Measurements from ENCODE around the gene GADD45B. TPM values are rescaled to one million over a fixed set of nuclear protein-coding genes. Genes with fewer than 3 reads are reported as not detected.

GADD45B gene
- total and polyA plus RNA-seq, 2 donors (not counting 3 experiments of a cell fraction or from before 2014, with no cell fraction given), result 61.3 to 267 TPM

- Histone ChIP-seq H3K4me2 (ENCODE audit: insufficient read depth, low read length) (no peak overlapping the region), H3K79me2 (ENCODE audit: control insufficient read depth, insufficient read depth, low read length) (peaks cover 78% of the 10 kb centered on the region), H3K27ac (ENCODE audit: insufficient read depth, low read depth, low read length) (no peak overlapping the region), H2AFZ (ENCODE audit: low read depth, low read length) (no peak overlapping the region), H3K9me3 (replicated peaks; ENCODE audit: control insufficient read depth, insufficient read depth, low read length) (no peaks in the 10 kb centered on the region), H3K4me3 (replicated peaks in 1 of 3; ENCODE audit: insufficient read depth in 1 of 3, low read depth in 1 of 3, low read length in 3 of 3) (no peak overlapping the region), H3K9ac (replicated peaks; ENCODE audit: extremely low read depth, insufficient read depth, low read length) (no peak overlapping the region), H3K36me3 (ENCODE audit: control insufficient read depth in 2 of 2, extremely low read depth in 1 of 2, insufficient read depth in 2 of 2, low read length in 2 of 2) (peaks cover 0 to 16% of the 10 kb centered on the region in 2 experiments), H3K9me1 (replicated peaks; ENCODE audit: control insufficient read depth, extremely low read depth, insufficient read depth, low read length) (no peaks in the 10 kb centered on the region), H3K27me3 (ENCODE audit: control insufficient read depth in 2 of 2, insufficient read depth in 2 of 2, low read length in 2 of 2) (no peaks in the 10 kb centered on the region), H3K4me1 (ENCODE audit: control insufficient read depth, extremely low read depth, insufficient read depth, low read length) (no peaks in the 10 kb centered on the region), H4K20me1 (replicated peaks; ENCODE audit: control insufficient read depth, extremely low read depth, insufficient read depth, low read length) (no peaks in the 10 kb centered on the region)
- no peak for TF ChIP-seq JUN (IDR thresholded peaks at IDR 0.05; ENCODE audit: borderline replicate concordance, insufficient read depth, insufficient read length, low read depth)
- TF ChIP-seq, protein P1, sequence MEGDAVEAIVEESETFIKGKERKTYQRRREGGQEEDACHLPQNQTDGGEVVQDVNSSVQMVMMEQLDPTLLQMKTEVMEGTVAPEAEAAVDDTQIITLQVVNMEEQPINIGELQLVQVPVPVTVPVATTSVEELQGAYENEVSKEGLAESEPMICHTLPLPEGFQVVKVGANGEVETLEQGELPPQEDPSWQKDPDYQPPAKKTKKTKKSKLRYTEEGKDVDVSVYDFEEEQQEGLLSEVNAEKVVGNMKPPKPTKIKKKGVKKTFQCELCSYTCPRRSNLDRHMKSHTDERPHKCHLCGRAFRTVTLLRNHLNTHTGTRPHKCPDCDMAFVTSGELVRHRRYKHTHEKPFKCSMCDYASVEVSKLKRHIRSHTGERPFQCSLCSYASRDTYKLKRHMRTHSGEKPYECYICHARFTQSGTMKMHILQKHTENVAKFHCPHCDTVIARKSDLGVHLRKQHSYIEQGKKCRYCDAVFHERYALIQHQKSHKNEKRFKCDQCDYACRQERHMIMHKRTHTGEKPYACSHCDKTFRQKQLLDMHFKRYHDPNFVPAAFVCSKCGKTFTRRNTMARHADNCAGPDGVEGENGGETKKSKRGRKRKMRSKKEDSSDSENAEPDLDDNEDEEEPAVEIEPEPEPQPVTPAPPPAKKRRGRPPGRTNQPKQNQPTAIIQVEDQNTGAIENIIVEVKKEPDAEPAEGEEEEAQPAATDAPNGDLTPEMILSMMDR (IDR thresholded peaks at IDR 0.05; ENCODE audit: extremely low read depth in 1 of 2, insufficient read depth in 1 of 2, low read depth in 1 of 2, low read length in 2 of 2), result no peak
- no peak for TF ChIP-seq POLR2A (IDR thresholded peaks at IDR 0.05; ENCODE audit: low read depth, low read length)
- TF ChIP-seq, protein P2, sequence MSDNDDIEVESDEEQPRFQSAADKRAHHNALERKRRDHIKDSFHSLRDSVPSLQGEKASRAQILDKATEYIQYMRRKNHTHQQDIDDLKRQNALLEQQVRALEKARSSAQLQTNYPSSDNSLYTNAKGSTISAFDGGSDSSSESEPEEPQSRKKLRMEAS (IDR thresholded peaks at IDR 0.05; ENCODE audit: insufficient read depth, insufficient read length), result no peak
- TF ChIP-seq GATA2 (IDR thresholded peaks at IDR 0.05; ENCODE audit: insufficient read depth, insufficient read length, low read depth, low read length), result no peak
- no peak for TF ChIP-seq MYC (IDR thresholded peaks at IDR 0.05; ENCODE audit: low read depth, low read length)
- no peak for TF ChIP-seq POLR2AphosphoS5 (IDR thresholded peaks at IDR 0.05; ENCODE audit: insufficient read depth, low read depth, low read length)
- TF ChIP-seq FOS (IDR thresholded peaks at IDR 0.05; ENCODE audit: borderline replicate concordance, insufficient read depth, low read length), result no peak
- no peak for TF ChIP-seq EZH2 (IDR thresholded peaks at IDR 0.05; ENCODE audit: borderline replicate concordance, low read depth, low read length, severe bottlenecking)
- dilution Hi-C loops (cut with MboI; ENCODE audit: extremely low pct_ligation_motif_present, low sequenced_read_pairs), result no loop called here
- intact Hi-C loops (cut with micrococcal nuclease), result no loop called here
- ChIA-PET POLR2A (no interaction called here), CTCF (interaction anchor here (1.0 to 1.2 kb wide), 2 partner anchors 12 to 16 kb away, joined by 3 to 7 read pairs; partner anchors contain the start of gene LMNB2)
- FAIRE-seq, result no peak
- DNase-seq (ENCODE audit: low read depth, low spot score), result no peak
- no TSS peak for BruUV-seq (replicated peaks)
Observed at GRCh38 chr19:2444251-2445002, 31.5 kb upstream of the GADD45B start.

Measured in endothelial cell of umbilical vein (primary cell).